Activated CD4-positive, CD25-positive, alpha-beta regulatory T cell treated with anti-CD3 and anti-CD28 coated beads, Interleukin-2, amount 50 U/mL, for 72 hours (primary cell): ENCODE data around the gene UCK2.

ENCODE experiments used
- DNase-seq: peaks from one replicate; pipeline ENCODE4 v3.0.0; 2021

The UCK2 gene

DNA sequence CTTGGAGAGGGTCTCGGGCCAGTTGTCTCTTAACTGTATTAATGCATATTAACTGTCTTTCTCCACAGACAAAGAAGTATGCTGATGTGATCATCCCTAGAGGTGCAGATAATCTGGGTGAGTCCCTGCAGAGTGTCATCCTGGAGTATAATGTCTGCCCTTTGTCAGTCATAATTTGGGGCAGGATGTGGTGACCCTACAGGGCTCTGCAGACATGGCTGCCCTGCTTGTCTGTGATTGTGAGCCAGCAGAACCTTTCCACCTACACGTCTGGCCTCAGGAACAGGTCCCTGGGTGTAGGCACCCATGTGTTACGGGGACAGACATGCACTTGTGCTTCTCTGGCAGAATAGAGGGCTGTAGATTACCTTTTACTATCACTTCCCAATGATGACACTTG lies 78.4 kb downstream of the UCK2 start:
- no peak for DNase-seq

DNA sequence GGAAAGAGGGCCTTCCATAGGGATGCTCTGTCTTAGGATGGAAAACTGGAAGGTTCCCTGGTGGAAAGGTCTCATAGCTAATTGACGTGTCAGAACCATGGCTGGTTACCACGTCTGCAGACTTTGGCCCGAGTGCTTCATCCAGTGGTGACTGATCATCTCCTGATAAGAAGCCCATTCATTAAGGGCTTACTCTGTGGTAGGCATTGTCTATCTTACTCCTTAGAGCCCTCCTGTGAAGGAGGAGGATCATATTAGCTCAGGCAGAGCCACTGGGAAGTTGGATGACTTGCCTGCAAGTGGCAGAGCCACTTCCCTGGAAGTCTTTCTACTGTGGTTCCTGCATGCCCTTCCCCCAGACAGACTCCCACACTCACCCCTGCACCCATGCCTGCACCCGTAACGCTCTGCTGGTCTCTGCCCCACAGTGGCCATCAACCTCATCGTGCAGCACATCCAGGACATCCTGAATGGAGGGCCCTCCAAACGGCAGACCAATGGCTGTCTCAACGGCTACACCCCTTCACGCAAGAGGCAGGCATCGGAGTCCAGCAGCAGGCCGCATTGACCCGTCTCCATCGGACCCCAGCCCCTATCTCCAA lies 79.9 kb downstream of the UCK2 start:
- no peak for DNase-seq

DNA sequence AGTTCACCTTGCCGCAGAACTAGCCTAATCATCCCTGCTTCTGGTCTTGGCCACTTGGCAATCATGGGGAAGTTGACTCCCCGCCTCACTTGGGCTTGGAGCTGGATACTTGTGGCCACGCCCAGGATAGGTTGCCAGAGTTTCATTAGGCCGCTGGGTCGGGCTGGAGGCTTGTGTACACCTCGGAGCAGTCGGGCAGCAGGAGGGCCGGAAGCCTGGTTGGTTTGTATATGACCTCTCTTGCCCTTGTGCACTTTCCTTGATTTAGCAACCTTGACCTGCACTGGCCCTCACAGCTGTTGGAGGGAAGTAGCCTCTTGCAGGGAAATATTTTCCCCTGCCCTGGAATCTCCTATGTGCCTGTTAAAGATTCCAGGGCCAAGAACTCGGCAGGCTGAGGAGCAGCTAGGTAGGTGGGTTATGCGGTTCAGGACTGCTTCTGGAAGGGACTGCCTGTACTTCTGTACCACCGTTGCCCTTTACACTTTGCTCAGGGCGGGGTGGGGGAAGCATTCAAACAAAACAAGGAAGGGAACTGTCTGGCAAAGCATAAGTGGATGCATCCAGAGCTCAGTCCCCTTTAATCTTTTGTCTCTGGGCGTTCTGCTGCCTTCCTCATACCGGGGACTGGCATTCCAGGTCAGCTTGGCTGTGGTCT lies 83.5 kb downstream of the UCK2 start:
- DNase-seq, result no peak

DNA sequence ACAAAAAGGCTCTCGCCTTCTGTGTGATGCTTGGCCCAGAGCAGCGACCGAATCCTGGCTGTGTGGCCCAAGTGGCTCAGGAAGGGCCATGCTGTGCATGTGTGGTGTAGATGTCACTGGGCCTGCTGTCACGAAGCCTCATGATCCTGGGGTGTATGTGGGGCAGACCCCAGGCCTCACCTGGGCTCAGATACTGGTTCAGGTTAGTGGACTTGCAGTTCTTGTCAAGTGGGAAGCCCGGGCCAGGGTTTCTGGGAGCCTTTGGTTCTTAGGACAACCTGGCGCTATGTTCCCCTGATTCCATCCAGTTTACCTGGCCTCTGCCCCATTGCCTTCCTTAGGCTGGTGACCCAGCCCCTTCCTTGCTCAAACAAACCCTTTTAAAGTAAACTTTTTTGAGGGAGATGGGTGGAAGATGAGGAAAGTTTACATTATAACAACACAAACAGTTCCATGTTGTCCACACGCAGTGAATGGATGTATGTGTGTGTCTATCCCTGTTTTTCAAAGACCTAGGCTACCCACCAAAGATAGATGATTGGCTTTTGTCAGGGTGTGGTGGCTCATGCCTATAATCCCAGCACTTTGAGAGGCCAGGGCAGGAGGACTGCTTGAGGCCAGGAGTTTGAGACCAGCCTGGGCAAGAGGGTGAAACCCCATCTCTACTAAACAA lies 84.3 kb downstream of the UCK2 start:
- DNase-seq, result no peak

DNA sequence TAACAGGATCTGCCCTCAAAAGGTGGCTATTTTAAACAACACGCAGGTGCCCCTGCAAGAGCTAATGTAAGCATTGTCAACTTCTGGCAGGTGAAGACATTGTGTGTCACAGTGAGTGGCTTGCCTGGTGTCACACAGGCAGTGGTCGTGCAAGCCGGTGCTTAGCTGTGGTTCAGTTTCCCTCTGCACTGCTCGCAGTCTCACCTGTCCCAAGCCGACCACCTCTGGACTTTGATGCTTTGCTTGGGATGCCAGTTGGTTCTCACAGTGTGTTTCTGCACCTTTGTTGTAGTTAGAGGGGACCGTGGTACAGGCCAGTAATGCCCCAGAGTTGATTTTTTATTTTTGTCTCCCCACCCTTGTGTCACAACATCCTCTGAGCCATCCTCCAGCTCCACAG lies 85.2 kb downstream of the UCK2 start:
- no peak for DNase-seq

DNA sequence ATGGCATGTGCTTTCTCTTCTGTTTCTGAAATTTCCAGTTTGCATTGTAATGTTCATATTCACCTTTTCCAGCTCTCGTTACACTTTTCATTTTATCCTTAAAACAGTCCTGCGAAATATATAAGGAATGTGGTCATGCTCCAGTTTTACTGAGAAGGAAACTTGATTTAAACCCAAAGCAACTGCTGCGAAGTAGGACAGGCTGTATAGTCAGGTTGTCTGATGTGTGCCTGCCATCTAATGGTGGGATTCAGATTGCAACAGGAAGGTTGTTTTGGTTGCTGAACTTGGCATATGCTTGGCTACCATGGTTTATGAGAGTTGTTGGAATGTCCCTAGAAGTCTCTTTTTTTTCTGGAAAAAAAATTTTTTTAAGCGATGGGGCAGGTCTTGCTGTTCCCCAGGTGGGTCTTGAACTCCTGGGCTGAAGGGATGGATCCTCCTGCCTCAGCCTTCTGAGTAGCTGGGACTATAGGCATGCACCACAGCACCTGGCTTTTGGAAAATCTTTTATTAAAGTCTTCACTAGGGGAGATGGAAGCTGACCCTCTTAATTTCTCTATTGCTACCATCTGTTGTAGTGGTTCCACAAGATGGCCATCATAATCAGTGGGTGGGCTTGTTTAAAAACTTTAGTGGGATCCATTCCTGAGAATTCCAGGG lies 86.9 kb downstream of the UCK2 start:
- DNase-seq, result peak; percentile 38

DNA sequence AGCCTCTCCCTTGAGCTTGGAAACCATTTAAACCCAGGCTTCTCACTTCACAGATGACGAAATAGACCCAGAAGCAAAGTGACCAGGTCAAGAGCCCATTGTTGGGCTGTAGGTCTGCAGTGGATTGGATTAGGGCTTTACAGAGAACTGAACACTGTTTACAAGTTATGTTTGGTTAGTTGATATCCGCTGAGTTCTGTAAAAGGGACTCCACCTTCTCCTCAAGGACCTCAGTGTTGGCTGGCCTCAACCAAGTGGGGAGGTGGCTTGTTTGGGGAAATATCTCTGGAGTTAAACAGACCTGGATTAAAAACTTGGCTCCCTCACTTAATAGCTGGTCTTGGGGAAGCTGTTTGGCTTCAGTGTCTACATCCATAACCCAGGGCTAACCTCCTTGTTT lies 88.1 kb downstream of the UCK2 start:
- DNase-seq, result no peak

DNA sequence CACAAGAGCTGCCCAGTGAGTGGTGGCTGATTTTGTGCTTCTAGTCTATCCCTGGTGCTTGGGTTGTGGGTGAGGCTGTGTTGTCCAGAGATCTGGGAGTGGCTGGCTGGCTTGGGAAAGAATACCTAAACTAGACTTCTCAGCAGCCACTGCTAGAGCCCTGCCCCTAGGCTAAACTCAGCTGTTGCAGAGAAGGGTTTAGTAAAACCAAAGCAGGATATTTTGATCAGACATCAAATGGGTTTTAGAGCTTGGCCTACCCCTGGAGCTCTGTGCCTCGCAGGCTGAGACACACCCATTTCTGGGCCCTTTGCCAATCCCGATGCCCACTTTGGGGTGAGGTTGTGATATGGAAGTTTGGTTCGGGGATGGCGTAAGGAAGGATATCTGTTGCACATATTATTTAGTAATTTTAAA lies 88.5 kb downstream of the UCK2 start:
- DNase-seq, result no peak

DNA sequence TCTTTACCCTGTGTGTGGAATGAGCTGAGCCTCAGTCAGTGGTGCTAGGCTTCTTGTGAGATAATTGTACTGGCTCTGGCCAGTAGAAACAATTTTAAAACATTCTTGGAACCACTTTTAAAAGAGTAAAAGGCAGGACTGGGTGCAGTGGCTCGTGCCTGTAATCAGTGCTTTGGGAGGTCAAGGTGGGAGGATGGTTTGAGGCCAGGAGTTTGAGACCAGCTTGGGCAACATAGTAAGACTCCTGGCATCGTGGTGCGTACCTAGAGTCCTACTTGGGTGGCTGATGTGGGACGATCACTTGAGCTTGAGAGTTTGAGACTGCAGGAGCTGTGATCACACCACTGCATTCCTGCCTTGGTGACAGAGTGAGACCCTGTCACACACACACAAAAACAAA lies 89.8 kb downstream of the UCK2 start:
- no peak for DNase-seq

DNA sequence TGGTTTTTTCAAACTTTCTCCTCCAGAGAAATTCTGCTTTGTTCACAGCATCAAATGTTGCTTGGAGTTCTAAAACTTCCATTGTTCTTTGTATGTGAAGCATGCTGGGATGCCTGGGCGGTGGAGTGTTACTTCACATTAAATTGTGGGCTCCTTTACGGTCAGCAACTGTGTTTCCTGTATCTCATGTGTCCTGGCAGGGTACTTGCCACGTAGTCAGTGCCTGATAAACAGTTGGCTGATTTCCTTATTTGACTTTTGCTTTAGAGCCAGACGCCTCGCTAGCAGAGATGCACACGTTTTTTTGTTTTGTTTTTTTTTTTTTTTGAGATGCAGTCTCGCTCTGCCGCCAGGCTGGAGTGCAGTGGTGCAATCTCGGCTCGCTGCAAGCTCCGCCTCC lies 96.7 kb downstream of the UCK2 start:
- DNase-seq, result no peak

DNA sequence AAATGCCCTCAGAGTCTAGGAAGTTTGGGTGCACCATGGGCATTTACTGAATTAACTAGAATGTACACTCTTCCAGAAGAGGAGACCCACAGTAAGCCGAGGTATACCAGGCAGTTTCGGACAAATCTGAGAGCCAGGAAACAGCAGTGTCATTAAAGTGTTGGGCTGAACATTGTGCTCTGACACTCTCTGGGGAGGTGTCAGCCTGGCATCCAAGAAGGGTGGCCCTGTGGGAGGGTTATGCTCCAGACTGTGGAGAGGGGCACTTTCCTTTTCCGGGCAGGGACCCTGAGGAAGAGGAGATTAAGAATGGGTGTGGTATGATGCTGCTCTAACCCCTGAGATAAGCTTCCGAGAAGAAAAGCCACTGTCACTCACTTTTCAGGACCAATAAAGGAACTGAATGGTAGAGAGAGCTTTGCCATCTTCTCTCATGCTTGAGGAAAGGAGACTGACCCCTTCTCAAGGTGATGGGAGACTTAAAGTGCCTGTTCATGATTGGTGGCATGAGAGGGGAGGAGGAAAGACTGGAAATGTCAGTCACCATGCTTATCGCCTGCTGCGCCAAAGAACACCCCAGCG lies 98.2 kb downstream of the UCK2 start:
- DNase-seq, result no peak

DNA sequence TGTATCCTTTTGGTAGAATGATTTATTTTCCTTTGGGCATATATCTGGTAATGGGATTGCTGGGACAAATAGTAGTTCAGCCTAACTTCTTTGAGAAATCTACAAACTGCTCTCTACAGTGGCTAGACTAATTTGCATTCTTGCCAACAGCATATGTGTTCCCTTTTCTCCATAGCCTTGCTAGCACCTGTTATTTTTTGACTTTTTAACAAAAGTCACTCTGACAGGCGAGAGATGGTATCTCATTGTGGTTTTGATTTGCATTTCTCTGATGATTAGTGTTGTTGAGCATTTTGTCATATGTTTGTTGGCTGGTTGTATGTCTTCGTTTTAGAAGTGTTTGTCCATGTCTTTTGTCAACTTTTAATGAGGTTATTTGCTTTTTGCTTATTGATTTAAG lies 99.8 kb downstream of the UCK2 start:
- no peak for DNase-seq

DNA sequence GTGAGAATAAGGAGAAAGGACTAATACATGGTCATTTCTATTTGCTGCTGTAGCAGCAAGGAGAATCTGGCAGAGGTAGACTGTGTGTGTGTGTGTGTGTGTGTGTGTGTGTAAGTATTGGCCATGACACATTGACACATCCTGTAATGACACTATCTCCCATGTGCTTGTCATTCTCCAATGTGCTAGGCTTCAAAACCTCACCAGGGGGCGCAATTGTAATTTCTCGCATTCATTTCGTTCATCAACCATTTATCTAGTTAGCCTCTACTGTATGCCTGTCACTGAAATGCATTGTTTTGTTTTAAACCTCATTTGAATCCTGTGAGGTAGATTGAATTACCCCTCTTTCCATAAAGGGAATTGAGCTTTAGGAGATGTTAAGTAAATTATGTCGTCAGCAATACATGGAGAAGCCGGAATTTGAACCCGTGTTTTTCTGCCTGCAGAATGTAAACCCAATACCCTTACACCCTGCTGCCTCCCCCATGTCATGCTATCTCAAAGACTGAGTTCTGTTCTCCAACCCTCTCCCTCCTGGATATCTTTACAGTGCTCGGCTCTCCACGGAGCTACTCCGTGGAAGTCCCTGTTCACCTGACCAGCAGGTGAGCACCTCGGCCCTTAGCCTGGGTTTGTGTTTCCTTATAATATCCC lies 100.8 kb downstream of the UCK2 start:
- DNase-seq, result peak; percentile 40

DNA sequence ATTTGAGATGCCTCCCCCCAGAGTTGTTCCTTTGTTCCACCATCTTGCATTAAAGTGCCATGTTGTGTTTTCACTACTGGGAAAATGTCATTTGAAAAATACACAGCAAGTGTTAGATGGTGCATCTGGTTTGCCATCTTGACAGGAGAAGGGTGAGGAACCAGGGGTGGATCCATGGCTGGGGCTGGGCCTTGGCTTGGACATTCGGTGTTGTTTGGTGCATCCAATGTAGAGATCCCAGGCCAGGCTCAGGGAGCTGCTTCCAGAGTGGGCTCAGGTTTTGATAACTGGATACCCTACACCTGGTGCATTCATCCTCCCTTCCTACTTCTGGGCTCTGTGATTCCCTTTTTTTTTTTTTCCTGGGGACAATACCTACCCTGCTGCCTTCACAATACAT lies 103.5 kb downstream of the UCK2 start:
- DNase-seq, result no peak

DNA sequence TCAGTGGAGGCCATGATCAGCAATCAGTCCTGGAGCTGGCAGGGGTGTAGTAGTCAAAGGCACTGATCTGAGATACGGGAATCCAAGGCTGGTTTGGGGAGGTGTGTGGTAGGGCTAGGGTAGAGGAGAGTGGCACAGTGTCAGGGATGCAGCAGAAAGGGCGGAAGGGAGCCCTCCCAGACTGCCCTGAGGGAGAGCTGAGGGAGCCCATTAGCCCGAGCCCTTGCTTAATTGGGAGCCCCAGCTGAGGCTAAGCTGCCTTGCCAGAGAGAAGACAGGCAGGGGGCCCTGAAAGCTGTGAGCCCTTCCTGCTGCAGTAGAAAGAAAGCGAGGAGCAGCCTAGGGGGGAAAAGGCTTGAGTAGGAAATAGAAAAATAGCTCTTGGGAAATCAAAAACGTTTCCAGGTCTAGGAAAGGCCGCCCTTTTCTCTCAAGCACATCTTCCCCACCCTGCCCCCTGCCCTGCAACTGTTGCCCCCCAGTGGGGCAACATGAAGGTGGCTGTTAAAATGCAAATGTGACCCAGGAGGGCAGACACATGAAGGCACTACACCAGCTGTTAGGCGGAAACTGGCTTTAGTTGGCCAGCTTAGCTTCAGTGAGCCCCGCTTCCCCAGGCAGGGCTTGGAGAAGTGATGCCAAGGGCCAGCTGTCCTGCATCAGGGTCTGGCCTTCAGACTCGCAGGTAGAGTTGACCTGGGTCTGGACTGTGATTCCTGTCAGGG lies 106.2 kb downstream of the UCK2 start:
- DNase-seq, result no peak

DNA sequence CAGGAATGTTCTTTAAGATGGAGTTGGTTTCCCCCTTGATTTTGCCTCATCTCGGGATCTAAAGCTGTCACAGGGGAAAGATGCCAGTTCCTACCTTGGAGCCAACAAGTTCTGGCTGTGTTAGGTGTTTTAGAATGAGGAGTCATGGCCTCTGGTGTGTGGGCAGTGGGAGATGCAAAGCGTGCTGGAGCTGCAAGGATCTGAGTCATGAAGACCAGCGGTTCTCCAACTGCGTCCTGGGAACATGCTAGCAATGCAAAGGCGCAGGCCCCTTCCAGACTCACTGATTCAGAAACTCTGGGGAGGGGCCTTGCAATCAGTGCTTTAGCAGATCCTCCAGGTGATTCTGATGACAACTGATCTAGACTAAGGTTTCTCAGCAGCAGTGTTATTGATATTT lies 109.1 kb downstream of the UCK2 start:
- no peak for DNase-seq

DNA sequence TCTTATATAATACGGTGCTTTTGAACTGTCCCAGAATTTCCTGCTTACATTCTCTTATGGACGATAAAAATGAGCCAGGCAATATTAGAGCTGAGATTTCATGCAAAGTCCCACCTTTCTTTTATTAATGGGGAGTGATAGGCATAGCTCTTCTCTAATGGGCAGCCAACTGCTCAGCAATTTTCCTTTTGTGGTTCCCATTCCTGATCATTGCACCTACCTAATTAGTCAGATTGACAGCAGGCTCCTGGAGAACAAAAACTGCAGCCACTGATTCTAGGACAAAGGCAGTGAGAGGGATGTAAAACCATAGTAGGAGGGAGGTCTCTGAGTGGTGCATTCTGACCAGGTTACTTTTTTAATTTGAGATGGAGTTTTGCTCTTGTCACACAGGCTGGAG lies 110.4 kb downstream of the UCK2 start:
- no peak for DNase-seq

DNA sequence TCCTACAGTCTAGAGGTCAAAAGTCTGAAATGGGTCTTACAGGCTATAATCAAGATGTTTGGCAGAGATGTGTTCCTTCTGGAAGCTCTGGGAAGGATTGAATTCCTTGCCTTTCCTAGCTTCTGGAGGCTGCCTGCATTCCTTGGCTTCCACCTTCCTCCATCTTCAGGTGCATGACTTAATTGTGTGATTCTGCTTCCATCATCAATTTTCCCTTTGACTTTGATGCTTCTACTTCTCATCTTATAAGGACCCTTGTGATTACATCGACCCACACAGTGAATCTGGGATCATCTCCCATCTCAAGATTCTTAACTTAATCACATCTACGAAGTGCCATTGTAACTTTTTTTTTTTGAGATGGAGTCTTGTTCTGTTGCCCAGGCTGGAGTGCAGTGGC lies 111.4 kb downstream of the UCK2 start:
- DNase-seq, result no peak

DNA sequence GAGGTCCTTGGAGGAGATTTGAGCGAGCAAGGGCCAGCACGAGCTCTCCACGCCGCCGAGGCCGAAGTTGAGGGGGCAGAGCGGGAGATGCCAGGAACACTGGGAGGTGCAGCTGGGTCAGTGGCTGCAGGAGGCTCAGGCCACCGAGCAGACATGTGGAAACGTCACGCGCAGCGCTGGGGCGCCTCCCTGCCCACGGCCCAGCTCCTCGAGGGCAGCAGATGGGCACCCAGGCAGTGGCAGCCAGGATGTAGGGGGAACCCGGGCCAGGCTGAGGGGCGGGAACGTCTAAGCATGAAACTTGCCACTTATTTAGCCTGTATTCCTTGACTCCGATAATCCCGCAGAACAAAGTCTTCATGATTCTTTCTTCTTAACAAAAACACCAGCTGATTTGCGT lies 114.1 kb downstream of the UCK2 start:
- no peak for DNase-seq

DNA sequence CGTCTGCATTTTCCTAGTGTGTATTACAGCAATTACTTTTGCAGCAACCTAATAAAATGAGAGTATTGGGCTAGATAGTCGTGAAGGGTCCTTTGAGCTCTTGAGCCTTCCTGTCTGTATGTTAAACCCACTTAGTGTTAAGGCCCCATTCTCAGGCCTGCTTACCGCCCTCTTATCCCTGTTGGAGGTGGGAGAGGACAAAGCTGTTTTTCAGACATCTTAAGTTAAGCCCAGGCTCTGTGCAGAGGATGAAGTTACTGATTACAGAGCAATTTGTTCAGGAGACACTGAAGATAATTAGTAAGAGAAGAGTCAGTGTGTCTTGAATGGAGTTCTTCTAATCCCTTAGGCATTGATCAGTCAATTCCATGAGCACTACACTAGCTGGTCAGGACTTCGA lies 114.6 kb downstream of the UCK2 start:
- DNase-seq, result no peak

DNA sequence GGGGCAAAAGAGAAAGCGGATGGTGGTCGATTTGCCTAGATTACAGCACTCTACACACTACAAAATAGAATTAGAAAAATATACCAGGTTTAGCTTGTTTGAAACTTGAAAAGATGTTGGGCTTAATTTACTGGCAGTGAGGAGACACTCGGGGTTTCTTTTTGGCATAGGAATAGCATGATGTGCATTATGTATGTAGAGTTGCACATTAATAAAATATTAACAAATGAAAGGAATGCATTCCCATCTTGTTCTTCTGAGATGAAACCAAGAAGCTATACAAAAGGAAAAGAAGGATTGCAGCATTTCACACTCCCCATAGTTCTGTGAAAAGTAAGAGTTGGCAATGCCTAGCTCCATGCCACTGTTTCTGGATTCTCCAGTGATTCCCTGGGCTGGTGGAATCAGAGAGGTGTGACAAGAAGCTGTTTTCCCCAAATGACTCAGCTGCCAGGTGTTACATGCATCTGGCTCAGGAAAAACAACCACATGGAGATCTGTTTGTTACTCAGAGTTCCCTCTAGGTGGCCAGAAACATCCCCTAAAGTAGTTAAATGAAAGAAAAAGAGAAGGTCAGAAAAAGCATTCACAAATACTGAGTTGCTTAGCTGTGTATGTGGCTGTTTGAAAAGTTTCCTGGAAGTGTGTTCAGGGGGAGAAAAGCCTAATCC lies 115.6 kb downstream of the UCK2 start:
- no peak for DNase-seq

DNA sequence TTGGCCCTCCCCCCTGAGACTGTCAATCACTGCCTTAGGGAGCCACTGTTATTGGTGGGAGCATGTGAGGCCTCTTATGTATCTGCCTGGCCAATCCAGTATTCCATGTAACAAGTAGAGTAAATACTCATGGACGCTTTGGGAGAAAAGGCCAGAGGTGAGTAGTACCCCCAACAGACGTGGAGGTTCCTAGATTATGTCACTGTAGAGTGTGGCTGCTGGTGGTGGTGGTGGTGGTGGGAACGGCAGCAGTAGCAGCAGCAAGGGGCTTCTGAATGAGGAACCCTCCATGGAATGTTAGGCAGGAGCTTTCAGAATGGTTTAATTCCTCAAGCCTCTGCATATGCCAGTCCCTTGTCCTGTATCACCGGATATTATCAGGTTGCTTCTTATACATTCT lies 118.5 kb downstream of the UCK2 start:
- DNase-seq, result no peak
